ENCODE data around the gene MAPK14. TPM values are rescaled to one million over a fixed set of nuclear protein-coding genes. Genes with fewer than 3 reads are reported as not detected.
A peak's percentile ranks its signal among the peaks of the same experiment; 100 is the strongest.
"Not testable (repeated sequence)": the region's sequence is repeated elsewhere in the genome, so short reads cannot be mapped to it uniquely, and the experiment has no call there.

The MAPK14 gene
- 30.2 TPM for polyA plus RNA-seq (ENCODE audit: insufficient read length)

GRCh38 chr6:36027501-36028087 is at the start of gene MAPK14:
TSS of gene MAPK14 (plus strand) at chr6:36027808. CDS start at chr6:36028158, 350 bp downstream.
- DNase-seq: peak; percentile 100

- DNase-seq: not testable (repeated sequence)
Measured at GRCh38 chr6:35980126-35980525, 47.5 kb upstream of the MAPK14 start.

DNA sequence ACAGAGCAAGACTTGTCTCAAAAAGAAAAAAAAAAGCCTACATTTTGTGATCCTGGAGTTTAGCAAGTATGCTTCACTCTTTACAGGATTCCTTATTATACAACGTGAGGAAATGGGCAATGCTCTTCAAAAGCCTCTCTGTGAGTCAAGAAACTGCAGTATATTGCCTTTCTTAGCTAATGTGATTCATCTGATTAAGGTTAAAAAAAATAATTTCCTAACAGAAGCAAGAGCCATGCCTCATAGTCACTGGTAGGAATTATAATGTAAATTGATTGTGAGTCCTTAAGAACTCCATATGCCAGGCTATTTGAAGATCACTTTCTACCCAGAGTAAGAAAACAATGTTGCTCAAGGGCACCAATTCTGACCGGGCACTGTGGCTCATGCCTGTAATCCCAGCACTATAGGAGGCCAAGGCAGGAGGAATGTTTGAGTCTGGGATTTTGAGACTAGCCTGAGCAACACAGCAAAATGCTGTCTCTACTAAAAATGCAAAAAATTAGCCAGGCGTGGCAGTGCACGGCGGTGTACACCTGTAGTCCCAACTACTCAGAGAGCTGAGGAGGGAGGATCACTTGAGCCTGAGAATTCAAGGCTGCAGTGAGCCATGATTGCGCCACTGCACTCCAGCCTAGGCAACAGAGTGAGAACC is 46.5 kb upstream of the MAPK14 start:
- DNase-seq: no peak

DNA sequence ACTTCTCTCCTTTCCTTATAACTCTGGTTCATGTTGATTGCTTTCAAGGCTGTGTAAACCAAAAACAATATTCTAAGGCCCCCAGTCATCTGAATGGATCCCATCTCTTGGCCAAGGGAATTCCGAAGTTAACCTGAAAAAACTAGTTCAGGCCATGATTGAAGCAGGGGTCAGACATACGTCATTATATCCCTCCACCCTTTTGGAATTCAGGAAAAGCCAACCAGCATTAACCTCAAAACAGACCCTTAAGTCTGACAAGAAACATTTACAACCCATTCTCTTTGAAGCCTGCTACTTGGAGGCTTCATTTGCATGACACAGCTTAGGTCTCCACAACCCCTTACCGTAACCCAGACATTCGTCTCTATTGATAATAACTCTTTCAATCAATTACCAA is 42.9 kb upstream of the MAPK14 start:
- no peak for DNase-seq

- not testable (repeated sequence) for DNase-seq
Measured at GRCh38 chr6:35988047-35988446, 39.6 kb upstream of the MAPK14 start.

DNA sequence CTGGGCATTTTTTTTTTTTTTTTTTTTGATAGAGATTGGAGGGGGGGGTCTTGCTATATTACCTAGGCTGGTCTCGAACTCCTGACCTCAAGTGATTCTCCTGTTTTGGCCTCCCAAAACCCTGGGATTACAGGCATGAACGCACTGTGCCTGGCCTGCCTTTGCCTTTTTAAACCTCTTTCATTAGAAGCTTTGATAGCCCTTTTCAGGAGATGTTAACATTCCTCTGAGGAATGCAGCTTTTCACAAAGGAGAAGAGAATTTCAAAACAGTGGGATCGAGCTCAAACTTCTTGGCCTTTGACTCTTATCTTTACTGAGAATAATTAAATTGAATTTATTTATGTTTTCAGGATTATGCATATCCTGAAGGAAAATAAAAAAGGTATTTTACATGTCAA is 34.5 kb upstream of the MAPK14 start:
- DNase-seq: no peak

GRCh38 chr6:36000451-36000850 is 27.2 kb upstream of the MAPK14 start:
- DNase-seq: no peak

DNA sequence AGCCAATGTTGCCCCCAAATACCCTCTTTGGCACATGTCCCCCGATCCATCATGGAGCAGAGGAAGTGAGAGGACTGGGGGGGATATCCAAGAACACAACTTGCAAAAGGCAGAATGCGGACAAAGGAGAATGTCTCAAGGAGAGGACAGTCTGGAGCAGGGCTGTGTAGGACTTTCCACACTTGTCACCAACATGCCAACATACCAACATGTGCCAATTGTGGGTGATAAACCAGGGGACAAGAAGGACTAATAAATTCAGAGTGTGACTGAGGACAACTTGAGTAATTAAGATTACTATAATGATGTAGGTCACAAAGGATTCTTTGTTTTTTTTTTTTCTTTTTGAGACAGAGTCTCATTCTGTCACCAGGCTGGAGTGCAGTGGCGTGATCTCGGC is 11.9 kb upstream of the MAPK14 start:
- no peak for DNase-seq

- DNase-seq: no peak
Measured at GRCh38 chr6:36018339-36018738, 9.3 kb upstream of the MAPK14 start.

- no peak for DNase-seq
Measured at GRCh38 chr6:36019167-36019566, 8.4 kb upstream of the MAPK14 start.

DNA sequence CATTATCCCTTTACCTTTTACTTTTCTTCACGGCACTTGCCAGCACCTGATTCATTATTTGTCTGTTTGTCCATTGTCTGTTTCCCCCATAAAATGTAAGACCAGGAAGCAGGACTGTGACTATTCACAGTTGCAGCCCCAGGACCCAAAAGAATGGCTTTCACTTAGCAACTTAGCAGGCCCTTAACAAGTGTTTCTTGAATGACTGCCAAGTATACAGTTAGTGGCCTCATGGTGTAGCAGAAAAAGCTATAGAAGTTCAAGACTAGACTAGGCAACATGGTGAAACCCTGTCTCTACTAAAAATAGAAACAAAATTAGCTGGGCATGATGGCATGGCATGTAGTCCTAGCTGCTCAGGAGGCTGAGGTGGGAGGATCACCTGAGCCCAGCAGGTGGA is 7.5 kb upstream of the MAPK14 start:
- DNase-seq: no peak

- no peak for DNase-seq
Measured at GRCh38 chr6:36023996-36024795, 3.4 kb upstream of the MAPK14 start, which contains the start of gene SLC26A8. TSS of gene SLC26A8 (minus strand) at chr6:36024641. CDS start at chr6:36019707, 4,934 bp downstream.

GRCh38 chr6:36025260-36025931 is 2.2 kb upstream of the MAPK14 start:
- no peak for DNase-seq

DNA sequence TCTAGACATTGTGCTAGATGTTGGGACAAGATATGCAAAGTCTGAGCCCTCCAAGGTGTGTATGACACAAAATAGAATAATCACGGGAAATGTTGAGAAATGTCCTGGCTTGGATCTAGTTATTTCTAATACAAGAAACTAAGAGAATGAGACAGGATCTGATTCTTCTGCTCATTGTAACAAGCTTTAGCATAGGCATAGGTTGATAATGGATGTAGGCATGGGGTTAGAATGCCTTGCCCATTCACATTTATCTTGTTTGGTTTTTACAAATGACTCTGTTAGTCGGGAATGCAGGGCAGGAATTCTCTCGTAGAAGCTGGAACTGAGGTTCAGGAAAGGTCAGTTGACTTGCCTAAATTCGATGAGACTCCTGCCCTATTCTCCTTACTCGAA is 1.7 kb upstream of the MAPK14 start:
- DNase-seq: no peak

DNA sequence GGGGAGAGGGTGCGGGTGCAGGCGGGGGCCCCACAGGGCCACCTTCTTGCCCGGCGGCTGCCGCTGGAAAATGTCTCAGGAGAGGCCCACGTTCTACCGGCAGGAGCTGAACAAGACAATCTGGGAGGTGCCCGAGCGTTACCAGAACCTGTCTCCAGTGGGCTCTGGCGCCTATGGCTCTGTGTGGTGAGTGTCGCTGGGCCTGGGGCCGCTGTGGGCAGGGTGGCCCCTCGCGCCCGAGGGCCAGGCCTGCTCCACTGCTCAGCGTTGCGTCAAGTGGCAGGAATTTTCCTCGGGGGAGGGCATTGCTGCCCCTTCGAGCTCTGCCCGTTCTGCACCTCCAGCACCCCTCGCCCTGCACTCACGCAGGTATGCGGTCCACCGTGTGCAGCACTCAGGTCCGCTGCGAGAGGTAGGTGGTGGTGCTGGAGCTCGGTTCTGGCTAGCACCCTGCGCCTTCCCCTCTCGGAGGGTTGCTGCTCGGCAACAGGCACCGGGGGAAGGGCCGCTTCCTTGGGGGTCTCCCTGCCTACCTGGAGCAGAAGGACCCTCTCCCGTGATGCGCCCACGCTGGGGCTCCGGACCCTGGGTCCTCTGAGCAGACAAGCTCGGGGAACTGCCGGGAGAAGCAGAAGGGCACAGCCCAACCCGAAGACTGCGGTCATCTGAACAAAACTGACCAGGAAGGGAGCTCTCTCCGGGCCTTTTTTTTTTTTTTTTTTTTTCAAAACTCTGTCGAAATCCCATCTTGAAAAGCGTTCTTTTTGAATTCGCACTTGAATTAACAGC is 674 bp downstream of the MAPK14 start:
- DNase-seq: no peak

DNA sequence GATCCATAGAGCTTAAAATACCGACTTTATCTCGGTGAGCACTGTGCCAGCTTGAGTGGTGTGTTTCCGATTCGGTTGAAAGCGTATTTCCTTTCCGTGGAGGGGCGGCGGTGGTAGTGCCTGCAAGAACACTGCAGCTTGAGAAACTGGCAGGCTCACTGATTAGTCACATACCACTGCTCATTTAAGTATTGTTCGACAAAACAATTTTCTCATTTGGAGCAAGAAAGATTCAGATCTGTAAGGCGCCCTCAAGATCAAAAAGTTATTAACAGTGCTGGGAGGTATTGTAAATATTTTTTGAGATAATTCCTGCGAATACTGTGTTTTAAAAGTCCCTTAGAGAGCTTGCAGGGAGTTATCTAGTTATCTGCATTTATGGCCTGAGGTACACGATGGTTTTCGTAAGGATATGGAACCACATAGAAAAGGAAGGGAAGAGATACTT is 1.3 kb downstream of the MAPK14 start:
- DNase-seq: peak; percentile 48

GRCh38 chr6:36029464-36029863 is 1.9 kb downstream of the MAPK14 start:
- DNase-seq: peak; percentile 42

DNA sequence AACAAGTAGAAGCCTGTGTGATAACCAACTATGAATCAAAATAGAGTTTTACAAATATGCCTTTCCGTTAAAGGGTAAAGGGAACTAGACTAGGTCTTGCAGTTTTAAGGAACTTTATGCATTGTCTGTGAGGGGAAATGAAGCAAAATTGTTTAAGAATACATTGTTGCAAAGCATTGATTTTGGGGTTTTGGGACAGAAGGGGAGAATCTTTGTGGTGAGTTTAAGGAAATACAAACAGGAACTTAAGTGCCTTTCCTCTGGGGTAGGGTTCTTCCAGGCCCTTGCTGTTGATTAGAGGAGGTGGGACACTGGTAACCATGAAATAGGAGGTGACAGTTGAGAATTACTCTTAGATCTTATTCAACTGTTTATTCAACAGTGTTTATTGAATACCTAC is 4.7 kb downstream of the MAPK14 start:
- DNase-seq: no peak

- not testable (repeated sequence) for DNase-seq
Measured at GRCh38 chr6:36033144-36033543, 5.5 kb downstream of the MAPK14 start.

DNA sequence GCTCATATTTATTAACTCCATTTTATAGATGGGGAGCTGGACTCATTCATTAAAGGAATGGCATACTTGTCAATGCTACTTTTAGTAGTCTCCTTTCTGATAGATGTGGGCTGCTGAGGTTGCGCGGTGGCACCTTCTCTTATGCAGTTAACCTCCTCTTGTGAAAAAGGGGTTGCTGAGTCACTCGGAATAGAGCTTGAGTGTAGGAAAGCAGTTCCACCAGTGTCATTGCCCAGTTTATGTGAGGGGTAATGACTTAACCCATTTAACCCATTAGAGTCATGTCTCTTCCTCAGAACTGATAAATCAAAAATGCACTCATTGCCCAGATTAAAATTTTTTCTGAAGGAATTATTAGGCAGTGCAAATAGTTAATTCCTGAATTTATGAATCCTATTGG is 6.3 kb downstream of the MAPK14 start:
- DNase-seq: no peak

- DNase-seq: no peak
Measured at GRCh38 chr6:36034441-36034840, 6.8 kb downstream of the MAPK14 start.

GRCh38 chr6:36035225-36035624 is 7.6 kb downstream of the MAPK14 start:
- no peak for DNase-seq
